Measurements from ENCODE around the gene PIK3R2.

DNA sequence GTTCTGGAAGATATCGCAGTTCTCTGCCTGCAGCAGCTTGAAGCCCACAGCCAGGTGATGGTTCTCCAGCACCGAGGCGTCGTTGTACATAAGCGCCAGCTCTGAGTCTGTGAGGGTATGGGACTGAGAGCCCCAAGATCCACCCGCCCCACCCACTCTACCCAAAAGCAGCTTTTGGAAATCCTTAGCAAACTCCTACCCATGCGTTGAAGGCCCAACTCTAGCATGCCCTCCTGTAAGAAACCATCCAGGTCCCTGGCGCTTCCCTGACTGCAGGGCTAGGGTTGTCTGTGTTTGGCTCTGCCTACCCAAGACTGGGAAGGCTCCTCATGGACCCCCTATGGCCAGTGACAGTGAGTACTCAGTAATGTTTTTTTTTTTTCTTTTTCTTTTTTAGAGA, 63.8 kb downstream of the PIK3R2 start:
- TF ChIP-seq, protein P1, sequence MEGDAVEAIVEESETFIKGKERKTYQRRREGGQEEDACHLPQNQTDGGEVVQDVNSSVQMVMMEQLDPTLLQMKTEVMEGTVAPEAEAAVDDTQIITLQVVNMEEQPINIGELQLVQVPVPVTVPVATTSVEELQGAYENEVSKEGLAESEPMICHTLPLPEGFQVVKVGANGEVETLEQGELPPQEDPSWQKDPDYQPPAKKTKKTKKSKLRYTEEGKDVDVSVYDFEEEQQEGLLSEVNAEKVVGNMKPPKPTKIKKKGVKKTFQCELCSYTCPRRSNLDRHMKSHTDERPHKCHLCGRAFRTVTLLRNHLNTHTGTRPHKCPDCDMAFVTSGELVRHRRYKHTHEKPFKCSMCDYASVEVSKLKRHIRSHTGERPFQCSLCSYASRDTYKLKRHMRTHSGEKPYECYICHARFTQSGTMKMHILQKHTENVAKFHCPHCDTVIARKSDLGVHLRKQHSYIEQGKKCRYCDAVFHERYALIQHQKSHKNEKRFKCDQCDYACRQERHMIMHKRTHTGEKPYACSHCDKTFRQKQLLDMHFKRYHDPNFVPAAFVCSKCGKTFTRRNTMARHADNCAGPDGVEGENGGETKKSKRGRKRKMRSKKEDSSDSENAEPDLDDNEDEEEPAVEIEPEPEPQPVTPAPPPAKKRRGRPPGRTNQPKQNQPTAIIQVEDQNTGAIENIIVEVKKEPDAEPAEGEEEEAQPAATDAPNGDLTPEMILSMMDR (IDR thresholded peaks at IDR 0.05) = no peak
- no peak for TF ChIP-seq ZFX (IDR thresholded peaks at IDR 0.05; ENCODE audit: borderline replicate concordance)

All from 22Rv1 (cell line).